ENCODE results near the gene DIABLO. TPM values are rescaled to one million over a fixed set of nuclear protein-coding genes. Genes with fewer than 3 reads are reported as not detected.

Gene DIABLO
- total RNA-seq, 1 experiment from 2014 or later = 60.1 TPM

DNA sequence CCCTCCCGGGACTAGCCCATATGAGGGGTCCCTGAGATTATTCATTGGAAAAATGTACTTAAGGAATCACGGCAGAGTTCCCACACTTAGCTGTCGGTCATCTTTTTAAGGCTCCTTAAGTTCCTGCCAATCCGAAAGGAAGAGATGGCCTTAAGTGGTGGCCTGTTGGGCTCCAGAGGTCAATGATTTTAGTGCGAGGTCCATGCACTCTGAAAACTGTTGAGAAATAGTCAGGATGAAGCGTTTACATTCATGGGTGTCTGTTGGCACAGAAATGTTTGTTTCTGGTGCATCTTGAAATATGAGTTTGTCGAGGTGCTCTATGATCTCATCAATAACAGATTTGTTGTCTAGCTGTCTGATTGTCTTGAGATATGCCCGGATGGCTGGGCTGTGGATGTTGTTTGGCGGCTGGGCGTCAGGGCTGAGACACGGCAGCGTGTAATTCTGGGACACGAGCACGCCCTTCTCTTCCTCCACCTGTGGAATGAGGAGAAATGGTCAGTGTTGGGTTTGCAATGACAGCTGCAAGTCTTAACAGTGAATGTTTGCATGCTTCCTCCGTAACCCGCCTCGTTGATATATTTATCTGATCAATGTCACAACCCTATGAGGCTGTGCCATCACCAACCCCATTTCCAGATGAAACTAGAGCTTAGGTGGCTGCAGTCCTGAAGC is 53.5 kb downstream of the DIABLO start:
- Histone ChIP-seq H3K9me3 (ENCODE audit: control insufficient read depth in 1 of 2, insufficient read depth in 1 of 2, low read depth in 1 of 2, low read length in 2 of 2) (no peaks in the 10 kb centered on the region), H2AFZ (ENCODE audit: low read depth, low read length, poor library complexity, severe bottlenecking) (no peak overlapping the region), H4K20me1 (ENCODE audit: insufficient read depth) (no peaks in the 10 kb centered on the region), H3K27ac (ENCODE audit: low read depth, low read length) (no peak overlapping the region), H3K9me2 (ENCODE audit: insufficient read depth) (no peaks in the 10 kb centered on the region), H3K79me2 (ENCODE audit: insufficient read depth, low read length) (no peaks in the 10 kb centered on the region), H3K9ac (ENCODE audit: low read length) (no peak overlapping the region), H3K4me2 (ENCODE audit: low read length) (no peak overlapping the region), H3K4me3 (replicated peaks in 1 of 2; ENCODE audit: low read depth in 1 of 2, low read length in 2 of 2) (no peak overlapping the region), H3K27me3 (ENCODE audit: insufficient read depth, low read length) (no peaks in the 10 kb centered on the region), H3K36me3 (ENCODE audit: control insufficient read depth in 1 of 2, insufficient read depth in 2 of 2, low read length in 2 of 2) (no peaks in the 10 kb centered on the region), H3K4me1 (ENCODE audit: control insufficient read depth in 1 of 2, insufficient read depth in 2 of 2, low read length in 2 of 2) (no peaks in the 10 kb centered on the region)
- ATAC-seq = no peak
- DNase-seq (ENCODE audit: low read depth, low spot score) = no peak
- intact Hi-C loops (cut with micrococcal nuclease) = no loop called here
- TF ChIP-seq, protein P1, sequence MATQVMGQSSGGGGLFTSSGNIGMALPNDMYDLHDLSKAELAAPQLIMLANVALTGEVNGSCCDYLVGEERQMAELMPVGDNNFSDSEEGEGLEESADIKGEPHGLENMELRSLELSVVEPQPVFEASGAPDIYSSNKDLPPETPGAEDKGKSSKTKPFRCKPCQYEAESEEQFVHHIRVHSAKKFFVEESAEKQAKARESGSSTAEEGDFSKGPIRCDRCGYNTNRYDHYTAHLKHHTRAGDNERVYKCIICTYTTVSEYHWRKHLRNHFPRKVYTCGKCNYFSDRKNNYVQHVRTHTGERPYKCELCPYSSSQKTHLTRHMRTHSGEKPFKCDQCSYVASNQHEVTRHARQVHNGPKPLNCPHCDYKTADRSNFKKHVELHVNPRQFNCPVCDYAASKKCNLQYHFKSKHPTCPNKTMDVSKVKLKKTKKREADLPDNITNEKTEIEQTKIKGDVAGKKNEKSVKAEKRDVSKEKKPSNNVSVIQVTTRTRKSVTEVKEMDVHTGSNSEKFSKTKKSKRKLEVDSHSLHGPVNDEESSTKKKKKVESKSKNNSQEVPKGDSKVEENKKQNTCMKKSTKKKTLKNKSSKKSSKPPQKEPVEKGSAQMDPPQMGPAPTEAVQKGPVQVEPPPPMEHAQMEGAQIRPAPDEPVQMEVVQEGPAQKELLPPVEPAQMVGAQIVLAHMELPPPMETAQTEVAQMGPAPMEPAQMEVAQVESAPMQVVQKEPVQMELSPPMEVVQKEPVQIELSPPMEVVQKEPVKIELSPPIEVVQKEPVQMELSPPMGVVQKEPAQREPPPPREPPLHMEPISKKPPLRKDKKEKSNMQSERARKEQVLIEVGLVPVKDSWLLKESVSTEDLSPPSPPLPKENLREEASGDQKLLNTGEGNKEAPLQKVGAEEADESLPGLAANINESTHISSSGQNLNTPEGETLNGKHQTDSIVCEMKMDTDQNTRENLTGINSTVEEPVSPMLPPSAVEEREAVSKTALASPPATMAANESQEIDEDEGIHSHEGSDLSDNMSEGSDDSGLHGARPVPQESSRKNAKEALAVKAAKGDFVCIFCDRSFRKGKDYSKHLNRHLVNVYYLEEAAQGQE (IDR thresholded peaks at IDR 0.05; ENCODE audit: low read depth) = no peak
- TF ChIP-seq FOSL1 (IDR thresholded peaks at IDR 0.05; ENCODE audit: low read depth) (no peak), ZFX (IDR thresholded peaks at IDR 0.05) (no peak), CBX3 (IDR thresholded peaks at IDR 0.05; ENCODE audit: low read depth) (no peak), ZNF274 (IDR thresholded peaks at IDR 0.05; ENCODE audit: low read depth, low read length) (no peak), ELF1 (IDR thresholded peaks at IDR 0.05; ENCODE audit: borderline replicate concordance, low read depth) (no peak), YY1 (IDR thresholded peaks at IDR 0.05; ENCODE audit: extremely low read depth, insufficient replicate concordance, low read depth, low read length) (no peak), CEBPB (IDR thresholded peaks at IDR 0.05; ENCODE audit: low read depth) (no peak), ZBTB33 (IDR thresholded peaks at IDR 0.05; ENCODE audit: extremely low read depth, insufficient replicate concordance, low read length) (no peak)
- TF ChIP-seq, protein P2, sequence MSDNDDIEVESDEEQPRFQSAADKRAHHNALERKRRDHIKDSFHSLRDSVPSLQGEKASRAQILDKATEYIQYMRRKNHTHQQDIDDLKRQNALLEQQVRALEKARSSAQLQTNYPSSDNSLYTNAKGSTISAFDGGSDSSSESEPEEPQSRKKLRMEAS (IDR thresholded peaks at IDR 0.05) = no peak
- POLR2A ChIA-PET = no interaction called here
- CTCF ChIA-PET = no interaction called here
- RAD21 ChIA-PET (ENCODE audit: low non-redundant PET in 1 of 2, low total read pairs in 2 of 2, uncharacterized antibody in 2 of 2, unreplicated experiment in 2 of 2) = no interaction called here
- BruUV-seq (replicated peaks) = no TSS peak

Measured in HCT116 (cell line).